ENCODE measurements around the gene KCNH8.
"Not testable (repeated sequence)": the region's sequence is repeated elsewhere in the genome, so short reads cannot be mapped to it uniquely, and the experiment has no call there.

KCNH8 gene

GRCh38 chr3:19173945-19174344, 25.6 kb downstream of the KCNH8 start:
- no peak for DNase-seq (ENCODE audit: low spot score)

GRCh38 chr3:19183584-19183983, 35.3 kb downstream of the KCNH8 start:
- no peak for DNase-seq (ENCODE audit: low spot score)

- no peak for DNase-seq (ENCODE audit: low spot score)
Observed at GRCh38 chr3:19190126-19190525, 41.8 kb downstream of the KCNH8 start.

GRCh38 chr3:19190602-19191001, 42.3 kb downstream of the KCNH8 start:
- no peak for DNase-seq (ENCODE audit: low spot score)

- no peak for DNase-seq (ENCODE audit: low spot score)
Observed at GRCh38 chr3:19199131-19199530, 50.8 kb downstream of the KCNH8 start.

- peak; percentile 98 for DNase-seq (ENCODE audit: low spot score)
Observed at GRCh38 chr3:19202303-19202702, 54.0 kb downstream of the KCNH8 start.

- DNase-seq (ENCODE audit: low spot score): peak; percentile 59
Observed at GRCh38 chr3:19202754-19203153, 54.4 kb downstream of the KCNH8 start.

- DNase-seq (ENCODE audit: low spot score): no peak
Observed at GRCh38 chr3:19206540-19206939, 58.2 kb downstream of the KCNH8 start.

GRCh38 chr3:19213603-19214220, 65.4 kb downstream of the KCNH8 start:
- DNase-seq (ENCODE audit: low spot score): peak; percentile 85

GRCh38 chr3:19215427-19215826, 67.1 kb downstream of the KCNH8 start:
- no peak for DNase-seq (ENCODE audit: low spot score)

GRCh38 chr3:19216669-19217337, 68.5 kb downstream of the KCNH8 start:
- DNase-seq (ENCODE audit: low spot score): no peak

GRCh38 chr3:19220311-19220710, 72.0 kb downstream of the KCNH8 start:
- no peak for DNase-seq (ENCODE audit: low spot score)

GRCh38 chr3:19221081-19221480, 72.8 kb downstream of the KCNH8 start:
- no peak for DNase-seq (ENCODE audit: low spot score)

- no peak for DNase-seq (ENCODE audit: low spot score)
Observed at GRCh38 chr3:19226479-19226878, 78.2 kb downstream of the KCNH8 start.

GRCh38 chr3:19228167-19228566, 79.9 kb downstream of the KCNH8 start:
- no peak for DNase-seq (ENCODE audit: low spot score)

GRCh38 chr3:19229086-19229485, 80.8 kb downstream of the KCNH8 start:
- no peak for DNase-seq (ENCODE audit: low spot score)

- DNase-seq (ENCODE audit: low spot score): not testable (repeated sequence)
Observed at GRCh38 chr3:19229881-19230280, 81.6 kb downstream of the KCNH8 start.

GRCh38 chr3:19231792-19232461, 83.6 kb downstream of the KCNH8 start:
- DNase-seq (ENCODE audit: low spot score): no peak

GRCh38 chr3:19232566-19232965, 84.3 kb downstream of the KCNH8 start:
- no peak for DNase-seq (ENCODE audit: low spot score)

GRCh38 chr3:19233882-19234784, 85.8 kb downstream of the KCNH8 start:
- DNase-seq (ENCODE audit: low spot score): not testable (repeated sequence)

GRCh38 chr3:19248143-19248542, 99.8 kb downstream of the KCNH8 start:
- DNase-seq (ENCODE audit: low spot score): no peak

- DNase-seq (ENCODE audit: low spot score): no peak
Observed at GRCh38 chr3:19248767-19249166, 100.5 kb downstream of the KCNH8 start.

Data from globus pallidus (tissue), 1 donor.